ENCODE measurements around the gene UGT3A1.

- TF ChIP-seq POLR2AphosphoS5 (IDR thresholded peaks at IDR 0.05; ENCODE audit: low read depth, low read length) (no peak), POLR2A (IDR thresholded peaks at IDR 0.05; ENCODE audit: low read depth, low read length) (no peak), TAF1 (IDR thresholded peaks at IDR 0.05; ENCODE audit: low read depth, low read length) (no peak)
Measured at GRCh38 chr5:35908814-35909213, 82.4 kb downstream of the UGT3A1 start.
